GM12892 (cell line): ENCODE measurements around the gene ATG16L2.

Experiments used
- POLR2A ChIP-seq: IDR thresholded peaks from 2 replicates; pipeline ENCODE4 v1.6.1; 2011; ENCODE audit warnings: low read depth, low read length, control low read depth
- POLR2AphosphoS5 ChIP-seq: IDR thresholded peaks from 2 replicates; pipeline ENCODE4 v1.6.1; 2011; ENCODE audit warnings: low read depth, low read length, control low read depth

- TF ChIP-seq POLR2AphosphoS5 (no peak), POLR2A (no peak)
Measured at GRCh38 chr11:72869831-72870230, 55.6 kb downstream of the ATG16L2 start.
